ENCODE results near the gene TGFB1I1.

DNA sequence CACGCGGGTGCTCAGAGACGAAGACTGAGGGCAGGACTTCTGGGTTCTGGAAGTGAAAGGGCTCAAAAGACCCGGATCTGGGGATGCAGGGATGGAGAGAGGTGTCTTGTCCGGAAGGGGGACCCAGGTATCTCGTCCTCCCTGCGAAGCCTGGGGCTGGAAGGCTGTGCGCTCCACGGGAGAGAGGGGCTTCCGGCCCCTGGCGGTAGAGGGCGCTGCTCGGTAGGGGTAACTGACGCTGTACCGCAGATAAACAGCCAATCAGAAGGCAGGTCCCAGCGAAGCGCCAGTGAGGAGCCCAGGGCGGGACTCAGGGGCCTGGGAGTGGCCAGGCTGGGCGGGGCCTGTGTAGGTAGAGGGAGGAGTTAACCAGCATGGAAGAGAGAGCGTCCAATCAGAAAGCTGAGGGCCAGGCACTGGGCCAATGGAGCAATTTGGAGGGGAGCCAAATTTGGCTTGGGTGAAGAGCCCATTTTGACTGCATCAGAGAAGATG lies 804 bp downstream of the TGFB1I1 start:
- TF ChIP-seq, protein P1, sequence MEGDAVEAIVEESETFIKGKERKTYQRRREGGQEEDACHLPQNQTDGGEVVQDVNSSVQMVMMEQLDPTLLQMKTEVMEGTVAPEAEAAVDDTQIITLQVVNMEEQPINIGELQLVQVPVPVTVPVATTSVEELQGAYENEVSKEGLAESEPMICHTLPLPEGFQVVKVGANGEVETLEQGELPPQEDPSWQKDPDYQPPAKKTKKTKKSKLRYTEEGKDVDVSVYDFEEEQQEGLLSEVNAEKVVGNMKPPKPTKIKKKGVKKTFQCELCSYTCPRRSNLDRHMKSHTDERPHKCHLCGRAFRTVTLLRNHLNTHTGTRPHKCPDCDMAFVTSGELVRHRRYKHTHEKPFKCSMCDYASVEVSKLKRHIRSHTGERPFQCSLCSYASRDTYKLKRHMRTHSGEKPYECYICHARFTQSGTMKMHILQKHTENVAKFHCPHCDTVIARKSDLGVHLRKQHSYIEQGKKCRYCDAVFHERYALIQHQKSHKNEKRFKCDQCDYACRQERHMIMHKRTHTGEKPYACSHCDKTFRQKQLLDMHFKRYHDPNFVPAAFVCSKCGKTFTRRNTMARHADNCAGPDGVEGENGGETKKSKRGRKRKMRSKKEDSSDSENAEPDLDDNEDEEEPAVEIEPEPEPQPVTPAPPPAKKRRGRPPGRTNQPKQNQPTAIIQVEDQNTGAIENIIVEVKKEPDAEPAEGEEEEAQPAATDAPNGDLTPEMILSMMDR (IDR thresholded peaks at IDR 0.05) = no peak
- TF ChIP-seq EZH2 (IDR thresholded peaks at IDR 0.05; ENCODE audit: borderline replicate concordance, insufficient read depth, low read depth, low read length, poor library complexity, severe bottlenecking) = no peak
